ENCODE results near the gene APLN. TPM values are rescaled to one million over a fixed set of nuclear protein-coding genes. Genes with fewer than 3 reads are reported as not detected.

The APLN gene
- polyA plus RNA-seq, 6 donors from 2014 or later = not detected

- peaks cover 0 to 1% (median 0%) of the 10 kb centered on the region in 7 donors for H3K9me3 Mint-ChIP-seq
Measured at GRCh38 chrX:129688097-129688496, 33.3 kb upstream of the APLN start.

GRCh38 chrX:129686422-129686948, 31.7 kb upstream of the APLN start:
- ATAC-seq (ENCODE audit: low read depth in 2 of 2) (no peak), DNase-seq (no peak)
- H3K4me1 Mint-ChIP-seq = no peaks in the 10 kb centered on the region
- H3K4me3 Mint-ChIP-seq = no peak overlapping the region
- no peaks in the 10 kb centered on the region for H3K36me3 Mint-ChIP-seq
- H3K27ac Mint-ChIP-seq = no peak overlapping the region
- peaks cover 0 to 1% (median 0%) of the 10 kb centered on the region in 7 donors for H3K9me3 Mint-ChIP-seq
- no peaks in the 10 kb centered on the region for H3K27me3 Mint-ChIP-seq

More at GRCh38 chrX:129688097-129688496, 33.3 kb upstream of the APLN start:
- no peak for DNase-seq
- Mint-ChIP-seq H3K27me3 (no peaks in the 10 kb centered on the region), H3K27ac (no peak overlapping the region), H3K4me1 (no peaks in the 10 kb centered on the region), H3K36me3 (no peaks in the 10 kb centered on the region), H3K4me3 (peak overlapping the region in 1 of 8 donors; percentile 32)
- ATAC-seq (ENCODE audit: low read depth in 2 of 2) = no peak

- peak overlapping the region in 1 of 8 donors; percentile 3 for H3K4me3 Mint-ChIP-seq
- no peaks in the 10 kb centered on the region for H3K27me3 Mint-ChIP-seq
- DNase-seq (no peak), ATAC-seq (ENCODE audit: low read depth in 2 of 2) (no peak)
- no peaks in the 10 kb centered on the region for H3K9me3 Mint-ChIP-seq
- no peaks in the 10 kb centered on the region for H3K36me3 Mint-ChIP-seq
- H3K4me1 Mint-ChIP-seq = peaks cover 0 to 9% (median 4%) of the 10 kb centered on the region in 3 donors
- no peak overlapping the region for H3K27ac Mint-ChIP-seq
Measured at GRCh38 chrX:129682979-129683378, 28.2 kb upstream of the APLN start.

- no peak for DNase-seq
- no peak overlapping the region for H3K27ac Mint-ChIP-seq
- H3K9me3 Mint-ChIP-seq = no peaks in the 10 kb centered on the region
- no peak overlapping the region for H3K4me3 Mint-ChIP-seq
- no peaks in the 10 kb centered on the region for H3K27me3 Mint-ChIP-seq
- peaks cover 4 to 16% (median 8%) of the 10 kb centered on the region in 3 donors for H3K4me1 Mint-ChIP-seq
- no peak for ATAC-seq (ENCODE audit: low read depth in 2 of 2)
- H3K36me3 Mint-ChIP-seq = no peaks in the 10 kb centered on the region
Measured at GRCh38 chrX:129679901-129680300, 25.1 kb upstream of the APLN start.

DNA sequence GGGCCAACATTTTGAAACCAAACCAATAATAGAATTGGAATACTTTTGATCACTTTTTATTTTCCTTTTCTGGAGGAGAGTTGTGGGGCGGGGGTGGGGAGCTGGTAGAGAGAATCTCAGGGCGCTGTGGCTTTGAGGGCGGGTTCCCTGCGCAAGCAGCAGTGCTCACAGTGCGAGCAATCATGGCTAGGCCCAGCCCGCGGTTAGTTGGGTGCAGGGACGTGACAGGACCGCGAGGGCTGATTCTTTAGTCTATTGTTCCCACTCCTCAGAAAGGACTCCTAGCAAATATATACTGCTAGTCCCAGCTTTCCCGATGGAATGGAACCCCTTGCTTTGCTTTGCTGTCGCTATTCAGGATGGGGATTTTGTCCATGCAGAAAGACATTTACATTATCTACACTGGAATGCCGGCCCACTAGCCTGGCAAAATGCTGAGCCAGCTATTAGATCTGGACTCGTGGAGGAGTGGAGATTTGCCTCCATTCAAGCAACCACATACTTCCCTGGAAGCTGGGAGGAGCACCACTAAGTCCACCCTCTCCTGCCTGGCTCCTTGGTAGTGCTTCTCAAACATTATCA, 23.9 kb upstream of the APLN start:
- Mint-ChIP-seq H3K4me3 (peak overlapping the region; percentile 41 to 92 (median 81)), H3K9me3 (no peaks in the 10 kb centered on the region), H3K4me1 (peaks cover 4 to 16% (median 8%) of the 10 kb centered on the region in 3 donors), H3K27ac (peak overlapping the region in 3 of 6 donors; percentile 51 to 87 (median 76)), H3K36me3 (no peaks in the 10 kb centered on the region), H3K27me3 (no peaks in the 10 kb centered on the region)
- ATAC-seq (ENCODE audit: low read depth in 2 of 2) (peak; percentile 38 to 44), DNase-seq (no peak)

- H3K4me1 Mint-ChIP-seq = peaks cover 0 to 9% (median 5%) of the 10 kb centered on the region in 3 donors
- no peak overlapping the region for H3K27ac Mint-ChIP-seq
- peaks cover 3 to 4% of the 10 kb centered on the region in 2 donors for H3K36me3 Mint-ChIP-seq
- H3K4me3 Mint-ChIP-seq = no peak overlapping the region
- ATAC-seq (ENCODE audit: low read depth in 2 of 2) = no peak
- peaks cover 0 to 17% (median 8%) of the 10 kb centered on the region in 7 donors for H3K9me3 Mint-ChIP-seq
- no peak for DNase-seq
- H3K27me3 Mint-ChIP-seq = peaks cover 0 to 9% (median 0%) of the 10 kb centered on the region in 3 donors
Measured at GRCh38 chrX:129667412-129667811, 12.7 kb upstream of the APLN start.

DNA sequence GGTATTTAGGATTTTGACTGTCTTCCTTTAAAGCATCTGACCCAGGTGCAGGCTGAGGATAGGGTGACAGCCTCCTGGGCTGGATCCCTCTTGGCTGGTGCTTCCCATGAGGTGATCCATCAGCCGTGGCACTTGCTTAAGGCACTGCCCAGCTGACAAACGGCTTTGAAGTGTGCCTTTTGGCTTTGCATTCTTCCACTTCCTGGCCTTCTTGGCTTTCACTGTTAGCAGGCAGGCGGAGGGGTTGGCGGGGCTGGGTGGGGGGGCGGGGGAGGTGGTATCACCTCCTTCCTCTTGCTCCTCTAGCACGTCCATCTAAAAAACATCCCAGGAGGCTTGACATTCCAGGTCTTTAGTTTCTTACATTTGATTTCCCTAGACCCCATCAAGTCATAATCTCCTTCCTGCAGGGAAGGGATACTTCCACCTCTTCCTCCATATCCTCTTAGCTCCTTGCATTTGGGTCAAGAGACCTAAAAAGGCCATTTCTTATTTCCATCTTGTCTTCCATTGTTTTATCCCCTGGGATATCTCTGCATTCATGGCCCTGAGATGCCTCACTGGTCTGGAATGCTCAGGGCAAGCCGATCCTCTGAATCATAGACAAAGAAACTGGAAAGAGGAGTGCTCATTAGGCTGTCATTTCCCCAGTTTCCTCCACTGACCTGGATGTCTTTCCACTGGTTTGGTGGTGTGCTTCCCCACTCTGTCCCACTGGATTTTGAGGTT, 11.3 kb upstream of the APLN start:
- DNase-seq (no peak), ATAC-seq (ENCODE audit: low read depth in 2 of 2) (no peak)
- H3K9me3 Mint-ChIP-seq = peaks cover 0 to 13% (median 5%) of the 10 kb centered on the region in 7 donors
- no peak overlapping the region for H3K4me3 Mint-ChIP-seq
- H3K27me3 Mint-ChIP-seq = peaks cover 0 to 9% (median 0%) of the 10 kb centered on the region in 3 donors
- H3K27ac Mint-ChIP-seq = no peak overlapping the region
- H3K4me1 Mint-ChIP-seq = peaks cover 0 to 9% (median 5%) of the 10 kb centered on the region in 3 donors
- peaks cover 0 to 4% of the 10 kb centered on the region in 2 donors for H3K36me3 Mint-ChIP-seq

GRCh38 chrX:129663171-129663570, 8.4 kb upstream of the APLN start:
- peaks cover 0 to 4% of the 10 kb centered on the region in 2 donors for H3K36me3 Mint-ChIP-seq
- H3K27me3 Mint-ChIP-seq = peaks cover 0 to 9% (median 0%) of the 10 kb centered on the region in 3 donors
- peaks cover 0 to 8% (median 4%) of the 10 kb centered on the region in 7 donors for H3K9me3 Mint-ChIP-seq
- ATAC-seq (ENCODE audit: low read depth in 2 of 2) = no peak
- no peak for DNase-seq
- peaks cover 0 to 9% (median 5%) of the 10 kb centered on the region in 3 donors for H3K4me1 Mint-ChIP-seq
- no peak overlapping the region for H3K4me3 Mint-ChIP-seq
- H3K27ac Mint-ChIP-seq = peak overlapping the region in 1 of 6 donors; percentile 24

- no peak overlapping the region for H3K4me3 Mint-ChIP-seq
- H3K27ac Mint-ChIP-seq = no peak overlapping the region
- H3K9me3 Mint-ChIP-seq = peaks cover 0 to 2% (median 0%) of the 10 kb centered on the region in 7 donors
- H3K36me3 Mint-ChIP-seq = no peaks in the 10 kb centered on the region
- H3K27me3 Mint-ChIP-seq = peaks cover 0 to 9% (median 0%) of the 10 kb centered on the region in 3 donors
- no peak for DNase-seq
- H3K4me1 Mint-ChIP-seq = peaks cover 0 to 9% (median 5%) of the 10 kb centered on the region in 3 donors
- ATAC-seq (ENCODE audit: low read depth in 2 of 2) = no peak
Measured at GRCh38 chrX:129661369-129661768, 6.6 kb upstream of the APLN start.

- H3K36me3 Mint-ChIP-seq = no peaks in the 10 kb centered on the region
- ATAC-seq (ENCODE audit: low read depth in 2 of 2) = no peak
- H3K4me1 Mint-ChIP-seq = peaks cover 9 to 16% (median 12%) of the 10 kb centered on the region in 3 donors
- H3K9me3 Mint-ChIP-seq = peaks cover 0 to 1% (median 0%) of the 10 kb centered on the region in 7 donors
- H3K4me3 Mint-ChIP-seq = no peak overlapping the region
- H3K27me3 Mint-ChIP-seq = peaks cover 4 to 7% (median 7%) of the 10 kb centered on the region in 3 donors
- H3K27ac Mint-ChIP-seq = no peak overlapping the region
- DNase-seq = no peak
Measured at GRCh38 chrX:129659861-129660260, 5.1 kb upstream of the APLN start.

- no peak for ATAC-seq (ENCODE audit: low read depth in 2 of 2)
- peaks cover 9 to 16% (median 12%) of the 10 kb centered on the region in 3 donors for H3K4me1 Mint-ChIP-seq
- H3K27ac Mint-ChIP-seq = no peak overlapping the region
- no peak for DNase-seq
- peaks cover 0 to 7% (median 7%) of the 10 kb centered on the region in 3 donors for H3K27me3 Mint-ChIP-seq
- H3K4me3 Mint-ChIP-seq = no peak overlapping the region
- no peaks in the 10 kb centered on the region for H3K36me3 Mint-ChIP-seq
- H3K9me3 Mint-ChIP-seq = peaks cover 0 to 1% (median 0%) of the 10 kb centered on the region in 7 donors
Measured at GRCh38 chrX:129659141-129659540, 4.4 kb upstream of the APLN start.

DNA sequence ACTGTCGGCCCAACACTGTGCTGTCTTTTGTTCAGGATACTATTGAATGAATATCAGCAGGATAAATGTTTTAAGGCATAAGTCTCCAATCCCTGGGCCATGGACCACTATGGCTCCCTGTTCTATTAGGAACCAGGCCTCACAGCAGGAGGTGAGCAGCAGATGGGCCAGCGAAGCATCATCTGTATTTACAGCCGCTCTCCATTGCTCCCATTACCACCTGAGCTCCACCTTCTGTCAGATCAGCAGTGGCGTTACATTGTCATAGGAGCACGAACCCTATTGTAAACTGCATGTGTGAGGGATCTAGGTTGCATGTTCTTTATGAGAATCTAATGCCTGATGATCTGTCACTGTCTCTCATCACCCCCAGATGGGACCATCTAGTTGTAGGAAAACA, 3.7 kb upstream of the APLN start:
- H3K4me1 Mint-ChIP-seq = peaks cover 13 to 18% (median 15%) of the 10 kb centered on the region in 3 donors
- DNase-seq = no peak
- H3K9me3 Mint-ChIP-seq = peaks cover 0 to 1% (median 0%) of the 10 kb centered on the region in 7 donors
- ATAC-seq (ENCODE audit: low read depth in 2 of 2) = no peak
- H3K27ac Mint-ChIP-seq = no peak overlapping the region
- H3K4me3 Mint-ChIP-seq = no peak overlapping the region
- peaks cover 3 to 12% (median 9%) of the 10 kb centered on the region in 3 donors for H3K27me3 Mint-ChIP-seq
- H3K36me3 Mint-ChIP-seq = no peaks in the 10 kb centered on the region

DNA sequence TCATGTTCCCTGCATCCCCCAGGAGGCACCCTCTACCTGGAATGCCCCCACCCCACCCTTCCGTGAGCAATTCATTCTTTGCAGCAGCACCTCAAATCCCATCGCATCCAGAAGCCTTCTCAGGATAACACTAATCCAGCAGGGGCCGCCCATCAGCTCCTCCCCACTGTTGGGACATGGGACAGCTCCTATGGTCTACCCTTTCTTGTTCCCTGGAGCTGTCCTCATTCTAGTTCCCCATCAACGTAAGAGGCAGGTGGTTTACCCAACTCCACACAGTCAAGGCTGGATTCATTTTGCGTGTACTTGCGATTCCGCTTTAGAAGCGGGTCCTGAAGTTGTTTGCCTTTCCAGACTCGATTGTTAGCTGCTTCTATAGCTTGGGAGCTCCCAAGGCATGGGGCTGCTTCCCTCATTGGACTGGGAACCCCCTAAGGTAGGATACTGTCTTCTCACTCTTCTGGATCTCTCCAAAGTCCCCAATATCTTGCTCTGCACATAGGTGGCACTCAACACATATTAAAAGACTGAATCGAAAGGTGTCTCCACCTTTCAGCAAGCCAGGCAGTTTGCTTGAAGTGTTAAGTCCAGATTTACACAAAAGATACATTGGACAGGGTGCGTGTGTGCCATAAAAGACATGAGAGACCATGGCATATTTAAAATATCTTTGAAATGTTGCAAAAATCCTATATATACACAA, 942 bp upstream of the APLN start:
- peaks cover 11 to 18% (median 15%) of the 10 kb centered on the region in 3 donors for H3K4me1 Mint-ChIP-seq
- DNase-seq (no peak), ATAC-seq (ENCODE audit: low read depth in 2 of 2) (peak; percentile 28 to 47)
- no peaks in the 10 kb centered on the region for H3K36me3 Mint-ChIP-seq
- H3K27me3 Mint-ChIP-seq = peaks cover 15 to 29% (median 28%) of the 10 kb centered on the region in 3 donors
- no peak overlapping the region for H3K27ac Mint-ChIP-seq
- peaks cover 0 to 1% (median 0%) of the 10 kb centered on the region in 7 donors for H3K9me3 Mint-ChIP-seq
- H3K4me3 Mint-ChIP-seq = peak overlapping the region; percentile 62 to 84 (median 74)
